Activated T-cell treated with anti-CD3 and anti-CD28 coated beads, Interleukin-2, amount 50 U/mL, for 24 hours (primary cell): ENCODE data around the gene CFAP61.

Experiments used
- DNase-seq: peaks from one replicate; pipeline ENCODE4 v3.0.0-alpha.2; 2020
- H3K27ac Mint-ChIP-seq: 2 replicates; pipeline ENCODE4 v1.8.0; 2020; ENCODE audit warnings: mild to moderate bottlenecking, mixed read lengths
- H3K27me3 Mint-ChIP-seq: 2 replicates; pipeline ENCODE4 v1.8.0; 2020; ENCODE audit warnings: mixed read lengths
- H3K36me3 Mint-ChIP-seq: 2 replicates; pipeline ENCODE4 v1.8.0; 2020; ENCODE audit warnings: low read depth, mixed read lengths
- H3K4me1 Mint-ChIP-seq: 2 replicates; pipeline ENCODE4 v1.8.0; 2020; ENCODE audit warnings: low read depth, mixed read lengths
- H3K4me3 Mint-ChIP-seq: 2 replicates; pipeline ENCODE4 v1.8.0; 2020; ENCODE audit warnings: mild to moderate bottlenecking, moderate library complexity, mixed read lengths
- H3K9me3 Mint-ChIP-seq: 2 replicates; pipeline ENCODE4 v1.8.0; 2020; ENCODE audit warnings: mixed read lengths

Gene CFAP61

GRCh38 chr20:20317621-20318364 is 265.5 kb downstream of the CFAP61 start:
- DNase-seq = no peak
- H3K9me3 Mint-ChIP-seq = peaks cover 5% of the 10 kb centered on the region
- H3K27ac Mint-ChIP-seq = no peak overlapping the region
- H3K36me3 Mint-ChIP-seq = no peaks in the 10 kb centered on the region
- H3K4me3 Mint-ChIP-seq = no peak overlapping the region
- H3K4me1 Mint-ChIP-seq = no peaks in the 10 kb centered on the region
- H3K27me3 Mint-ChIP-seq = peaks cover 6% of the 10 kb centered on the region

GRCh38 chr20:20318365-20319161 is 266.2 kb downstream of the CFAP61 start:
- Mint-ChIP-seq H3K27me3 (peaks cover 6% of the 10 kb centered on the region), H3K36me3 (no peaks in the 10 kb centered on the region), H3K9me3 (peaks cover 5% of the 10 kb centered on the region), H3K4me1 (no peaks in the 10 kb centered on the region), H3K4me3 (no peak overlapping the region), H3K27ac (no peak overlapping the region)
- no peak for DNase-seq

GRCh38 chr20:20321134-20321533 is 268.8 kb downstream of the CFAP61 start:
- H3K9me3 Mint-ChIP-seq = peaks cover 5% of the 10 kb centered on the region
- no peaks in the 10 kb centered on the region for H3K36me3 Mint-ChIP-seq
- H3K27me3 Mint-ChIP-seq = peaks cover 10% of the 10 kb centered on the region
- DNase-seq = no peak
- H3K4me3 Mint-ChIP-seq = no peak overlapping the region
- no peaks in the 10 kb centered on the region for H3K4me1 Mint-ChIP-seq
- H3K27ac Mint-ChIP-seq = no peak overlapping the region

GRCh38 chr20:20321917-20322316 is 269.6 kb downstream of the CFAP61 start:
- Mint-ChIP-seq H3K27me3 (peaks cover 10% of the 10 kb centered on the region), H3K4me1 (no peaks in the 10 kb centered on the region), H3K27ac (no peak overlapping the region), H3K9me3 (peaks cover 5% of the 10 kb centered on the region), H3K4me3 (no peak overlapping the region), H3K36me3 (no peaks in the 10 kb centered on the region)
- no peak for DNase-seq

GRCh38 chr20:20322912-20323311 is 270.6 kb downstream of the CFAP61 start:
- H3K36me3 Mint-ChIP-seq = no peaks in the 10 kb centered on the region
- no peak overlapping the region for H3K4me3 Mint-ChIP-seq
- H3K27me3 Mint-ChIP-seq = peaks cover 5% of the 10 kb centered on the region
- no peak overlapping the region for H3K27ac Mint-ChIP-seq
- no peaks in the 10 kb centered on the region for H3K4me1 Mint-ChIP-seq
- no peak for DNase-seq
- H3K9me3 Mint-ChIP-seq = peaks cover 5% of the 10 kb centered on the region

GRCh38 chr20:20327746-20328145 is 275.4 kb downstream of the CFAP61 start:
- Mint-ChIP-seq H3K27ac (no peak overlapping the region), H3K4me1 (no peaks in the 10 kb centered on the region), H3K36me3 (no peaks in the 10 kb centered on the region), H3K27me3 (peaks cover 25% of the 10 kb centered on the region), H3K9me3 (no peaks in the 10 kb centered on the region), H3K4me3 (no peak overlapping the region)
- DNase-seq = no peak

- peaks cover 30% of the 10 kb centered on the region for H3K27me3 Mint-ChIP-seq
- peaks cover 2% of the 10 kb centered on the region for H3K4me1 Mint-ChIP-seq
- H3K27ac Mint-ChIP-seq = no peak overlapping the region
- H3K4me3 Mint-ChIP-seq = no peak overlapping the region
- no peaks in the 10 kb centered on the region for H3K9me3 Mint-ChIP-seq
- DNase-seq = no peak
- no peaks in the 10 kb centered on the region for H3K36me3 Mint-ChIP-seq
Observed at GRCh38 chr20:20329564-20329963, 277.2 kb downstream of the CFAP61 start.

- Mint-ChIP-seq H3K9me3 (peaks cover 5% of the 10 kb centered on the region), H3K27me3 (peaks cover 34% of the 10 kb centered on the region), H3K27ac (no peak overlapping the region), H3K4me3 (no peak overlapping the region), H3K36me3 (no peaks in the 10 kb centered on the region), H3K4me1 (peaks cover 6% of the 10 kb centered on the region)
- DNase-seq = no peak
Observed at GRCh38 chr20:20331156-20331555, 278.8 kb downstream of the CFAP61 start.

DNA sequence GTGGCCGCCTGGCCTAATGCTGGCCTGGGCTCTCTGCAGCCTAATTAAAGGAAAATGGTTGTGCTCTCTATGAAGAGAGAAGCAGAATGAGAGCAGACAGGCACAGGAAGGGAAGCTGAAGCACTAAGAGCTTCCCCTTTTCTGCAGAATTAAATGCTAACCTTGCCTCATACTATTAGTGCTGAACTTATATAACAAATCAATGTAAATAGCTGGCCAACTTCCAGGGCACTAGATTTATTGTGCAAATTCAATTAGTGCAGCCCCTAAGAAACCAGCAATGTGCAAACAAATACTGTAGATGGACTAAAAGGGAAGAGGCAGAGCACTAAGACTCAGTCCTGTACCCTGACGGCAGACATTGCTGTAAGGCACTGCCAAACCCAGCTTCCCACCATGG is 279.5 kb downstream of the CFAP61 start:
- H3K4me3 Mint-ChIP-seq = no peak overlapping the region
- H3K27me3 Mint-ChIP-seq = peaks cover 34% of the 10 kb centered on the region
- no peaks in the 10 kb centered on the region for H3K36me3 Mint-ChIP-seq
- peaks cover 6% of the 10 kb centered on the region for H3K4me1 Mint-ChIP-seq
- H3K27ac Mint-ChIP-seq = no peak overlapping the region
- H3K9me3 Mint-ChIP-seq = peaks cover 5% of the 10 kb centered on the region
- no peak for DNase-seq

DNA sequence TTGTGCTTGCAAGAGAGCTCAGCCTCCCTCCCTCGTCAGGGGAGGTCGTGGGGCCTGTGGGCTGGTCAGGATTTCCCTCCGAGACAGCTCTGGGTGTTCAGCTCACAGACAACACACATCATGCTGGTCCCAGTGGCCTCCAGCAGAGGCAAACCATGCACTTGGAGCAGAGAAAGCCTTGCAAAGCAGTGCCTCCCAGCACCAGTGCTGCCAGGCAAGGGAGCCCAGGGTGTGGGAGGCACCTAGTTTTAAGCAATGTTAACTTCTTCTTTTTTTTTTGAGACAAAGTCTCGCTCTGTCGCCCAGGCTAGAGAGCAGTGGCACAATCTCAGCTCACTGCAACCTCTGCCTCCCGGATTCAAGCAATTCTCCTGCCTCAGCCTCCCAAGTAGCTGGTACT is 281.5 kb downstream of the CFAP61 start:
- Mint-ChIP-seq H3K9me3 (peaks cover 5% of the 10 kb centered on the region), H3K4me1 (peaks cover 6% of the 10 kb centered on the region), H3K36me3 (no peaks in the 10 kb centered on the region), H3K4me3 (no peak overlapping the region), H3K27ac (no peak overlapping the region), H3K27me3 (peaks cover 25% of the 10 kb centered on the region)
- DNase-seq = no peak

GRCh38 chr20:20334489-20334888 is 282.2 kb downstream of the CFAP61 start:
- Mint-ChIP-seq H3K27ac (no peak overlapping the region), H3K27me3 (peaks cover 20% of the 10 kb centered on the region), H3K4me3 (no peak overlapping the region), H3K9me3 (peaks cover 5% of the 10 kb centered on the region), H3K4me1 (peaks cover 6% of the 10 kb centered on the region), H3K36me3 (no peaks in the 10 kb centered on the region)
- DNase-seq = no peak

DNA sequence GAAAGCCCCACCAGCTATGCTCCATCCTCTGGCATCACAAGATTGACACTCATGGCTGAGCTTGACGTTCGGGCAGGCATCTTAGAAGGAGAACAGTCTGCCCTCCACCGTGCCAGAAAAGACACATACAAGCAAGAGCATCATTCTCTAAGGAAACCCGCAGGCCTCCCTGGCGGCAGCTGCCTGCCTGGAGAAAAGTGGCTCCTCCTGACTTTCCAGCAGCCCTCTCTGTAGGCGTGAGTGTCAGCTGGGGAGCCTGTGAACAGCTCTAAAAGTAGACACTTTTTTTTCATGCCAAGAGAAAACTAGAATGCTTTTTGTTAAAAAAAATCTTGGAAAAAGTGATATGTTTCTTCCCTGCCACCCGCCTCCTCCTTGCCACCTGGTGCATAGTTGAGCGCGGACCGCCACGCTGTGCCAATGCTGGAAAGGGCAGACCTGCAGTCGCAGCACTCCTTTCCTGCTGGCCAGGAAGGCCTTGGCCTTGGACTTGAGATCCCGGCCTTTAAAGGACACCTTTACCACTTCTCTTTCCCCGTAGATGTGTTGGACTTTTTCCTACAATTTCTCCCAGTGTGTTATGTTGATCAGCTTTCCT is 285.9 kb downstream of the CFAP61 start:
- no peak overlapping the region for H3K4me3 Mint-ChIP-seq
- no peak overlapping the region for H3K27ac Mint-ChIP-seq
- H3K9me3 Mint-ChIP-seq = peaks cover 5% of the 10 kb centered on the region
- H3K36me3 Mint-ChIP-seq = no peaks in the 10 kb centered on the region
- no peak for DNase-seq
- peaks cover 15% of the 10 kb centered on the region for H3K27me3 Mint-ChIP-seq
- H3K4me1 Mint-ChIP-seq = peaks cover 6% of the 10 kb centered on the region

GRCh38 chr20:20340443-20340842 is 288.1 kb downstream of the CFAP61 start:
- H3K27me3 Mint-ChIP-seq = peaks cover 22% of the 10 kb centered on the region
- H3K36me3 Mint-ChIP-seq = no peaks in the 10 kb centered on the region
- H3K9me3 Mint-ChIP-seq = peaks cover 2% of the 10 kb centered on the region
- H3K4me3 Mint-ChIP-seq = no peak overlapping the region
- no peak for DNase-seq
- H3K27ac Mint-ChIP-seq = no peak overlapping the region
- H3K4me1 Mint-ChIP-seq = no peaks in the 10 kb centered on the region

DNA sequence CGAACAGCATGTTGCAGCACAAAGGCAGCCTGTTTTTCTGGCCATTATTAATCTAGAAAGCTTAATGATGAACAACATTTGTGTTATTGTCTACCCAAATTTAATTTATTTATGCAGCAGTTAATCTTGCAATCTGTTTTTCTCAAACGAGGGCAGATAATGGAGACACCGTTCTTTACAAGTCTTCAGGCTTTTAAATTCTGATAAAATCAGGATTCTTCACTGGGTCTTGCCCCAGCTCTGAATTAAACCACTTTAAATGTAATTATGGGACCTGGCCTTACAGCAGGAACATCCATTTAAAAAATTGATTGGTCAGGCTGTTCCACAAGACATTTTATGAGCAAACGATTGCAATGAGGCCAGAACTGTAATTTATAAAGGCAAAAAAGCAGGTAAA is 289.0 kb downstream of the CFAP61 start:
- Mint-ChIP-seq H3K27ac (no peak overlapping the region), H3K36me3 (no peaks in the 10 kb centered on the region), H3K4me3 (no peak overlapping the region), H3K4me1 (no peaks in the 10 kb centered on the region), H3K27me3 (peaks cover 20% of the 10 kb centered on the region), H3K9me3 (no peaks in the 10 kb centered on the region)
- no peak for DNase-seq

DNA sequence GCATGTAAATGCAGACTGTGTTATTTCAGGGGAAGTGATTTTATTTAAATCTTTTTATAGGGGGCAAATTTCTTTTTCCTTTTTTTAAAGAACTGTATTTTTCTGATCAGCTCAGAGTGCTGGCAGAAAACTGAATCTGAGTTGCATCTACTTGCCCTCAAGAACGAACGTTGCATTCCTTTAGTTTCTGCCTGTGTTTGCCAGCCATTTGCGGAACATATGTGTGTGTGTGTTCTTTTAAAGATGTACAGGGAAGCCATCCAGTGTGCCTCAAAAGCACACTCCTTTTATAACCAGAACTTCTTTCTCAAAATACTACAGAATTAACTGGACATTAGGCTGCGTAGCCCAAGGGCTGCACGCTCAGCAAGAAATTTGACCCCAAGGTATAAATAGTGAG is 289.7 kb downstream of the CFAP61 start:
- no peak overlapping the region for H3K27ac Mint-ChIP-seq
- no peak for DNase-seq
- no peaks in the 10 kb centered on the region for H3K4me1 Mint-ChIP-seq
- no peaks in the 10 kb centered on the region for H3K36me3 Mint-ChIP-seq
- no peaks in the 10 kb centered on the region for H3K9me3 Mint-ChIP-seq
- peaks cover 20% of the 10 kb centered on the region for H3K27me3 Mint-ChIP-seq
- H3K4me3 Mint-ChIP-seq = no peak overlapping the region
